PFSK-1 (cell line): ENCODE data around the gene TRAPPC11.

Source experiments
- FOXP2 ChIP-seq: optimal IDR thresholded peaks from 2 replicates; pipeline ENCODE3; 2011; ENCODE audit warnings: borderline replicate concordance, control low read depth, inconsistent platforms; ENCODE audit not compliant: insufficient read depth; ENCODE audit errors: extremely low read length, extremely low read depth
- POLR2AphosphoS5 ChIP-seq: IDR thresholded peaks from 2 replicates; pipeline ENCODE4 v1.6.1; 2012; ENCODE audit warnings: low read depth, mild to moderate bottlenecking, control low read depth, low read length, moderate library complexity
- REST ChIP-seq, 2 experiments: IDR thresholded peaks; 2 replicates each; pipeline versions ENCODE4 v1.6.1 to v1.8.0; 2011 to 2012; ENCODE audit warnings: low read depth in 2 of 2, low read length in 2 of 2, control low read depth in 1 of 2, inconsistent platforms in 1 of 2, mild to moderate bottlenecking in 1 of 2, moderate library complexity in 1 of 2; ENCODE audit not compliant: insufficient read depth in 1 of 2
- SIN3A ChIP-seq: IDR thresholded peaks from 2 replicates; pipeline ENCODE4 v1.6.1; 2012; ENCODE audit warnings: mild to moderate bottlenecking, low read length, moderate library complexity, borderline replicate concordance; ENCODE audit not compliant: insufficient read depth
- TAF1 ChIP-seq: IDR thresholded peaks from 2 replicates; pipeline ENCODE4 v1.6.1; 2012; ENCODE audit warnings: low read length, control low read depth, borderline replicate concordance; ENCODE audit not compliant: insufficient read depth

- TF ChIP-seq REST (IDR thresholded peaks at IDR 0.05; ENCODE audit: insufficient read depth in 1 of 2, low read depth in 2 of 2, low read length in 2 of 2) (no peak), SIN3A (no peak), TAF1 (no peak), POLR2AphosphoS5 (no peak), FOXP2 (no peak)
Measured at GRCh38 chr4:183747380-183747779, 88.3 kb downstream of the TRAPPC11 start.
